Endothelial cell of umbilical vein (primary cell): ENCODE results near the gene TSKU.

Experiments used
- CTCF ChIP-seq, 2 donors: IDR thresholded peaks; 1 replicate in 1 of 2; 2 replicates in 1 of 2; pipeline ENCODE4 v1.5.1; 2011; ENCODE audit warnings: low read length in 2 of 2, mild to moderate bottlenecking in 2 of 2, moderate library complexity in 2 of 2, control low read depth in 1 of 2, inconsistent platforms in 1 of 2, low read depth in 1 of 2; ENCODE audit not compliant: insufficient read depth in 1 of 2; ENCODE audit errors: extremely low read depth in 1 of 2
- MYC ChIP-seq: IDR thresholded peaks from one replicate; pipeline ENCODE4 v1.6.1; 2011; ENCODE audit warnings: mild to moderate bottlenecking, low read depth, low read length

- TF ChIP-seq CTCF (IDR thresholded peaks at IDR 0.05; ENCODE audit: extremely low read depth in 1 of 2, insufficient read depth in 1 of 2, low read depth in 1 of 2, low read length in 2 of 2) (no peak), MYC (no peak)
These were observed 54.8 kb downstream of the TSKU start for GRCh38 chr11:76837696-76838677.
